HepG2 (cell line): ENCODE measurements around the gene LGR6. TPM values are rescaled to one million over a fixed set of nuclear protein-coding genes. Genes with fewer than 3 reads are reported as not detected.
A peak's percentile ranks its signal among the peaks of the same experiment; 100 is the strongest.

Experiments used
- ADNP ChIP-seq: sonication (generic); formaldehyde crosslinking; IDR thresholded peaks from 2 replicates; pipeline ENCODE4 v1.4.0; 2020; ENCODE audit warnings: missing genetic modification reagents
- GPN1 ChIP-seq: sonication (generic); formaldehyde crosslinking; IDR thresholded peaks from 2 replicates; pipeline ENCODE4 v1.5.1; 2020; ENCODE audit warnings: missing genetic modification reagents, borderline replicate concordance
- KLF6 ChIP-seq: IDR thresholded peaks from 2 replicates; pipeline ENCODE4 v1.8.0; 2016; ENCODE audit warnings: missing biosample characterization, missing genetic modification reagents
- POLR2A ChIP-seq, 2 experiments: IDR thresholded peaks; 2 replicates each; pipeline ENCODE4 v1.6.1; 2011; ENCODE audit warnings: low read depth in 2 of 2, low read length in 2 of 2, mild to moderate bottlenecking in 1 of 2, moderate library complexity in 1 of 2; ENCODE audit not compliant: insufficient read depth in 1 of 2
- PTBP1 ChIP-seq: fragments of 200-400 bp; formaldehyde crosslinking; IDR thresholded peaks from 2 replicates; pipeline ENCODE4 v1.6.1; 2018; ENCODE audit warnings: low read length, low read depth; ENCODE audit not compliant: poor library complexity, severe bottlenecking
- SNRNP70 ChIP-seq: fragments of 200-400 bp; formaldehyde crosslinking; IDR thresholded peaks from 2 replicates; pipeline ENCODE4 v1.6.1; 2017; ENCODE audit warnings: mild to moderate bottlenecking, low read depth, low read length, moderate library complexity
- SUZ12 ChIP-seq: fragments of 150-350 bp; IDR thresholded peaks from 2 replicates; pipeline ENCODE4 v1.6.1; 2014; ENCODE audit warnings: low read depth, low read length
- ZEB1 ChIP-seq: IDR thresholded peaks from 2 replicates; pipeline ENCODE4 v1.6.1; 2012; ENCODE audit warnings: mild to moderate bottlenecking, low read depth, inconsistent platforms; ENCODE audit not compliant: insufficient replicate concordance
- ZNF12 ChIP-seq: sonication (generic); formaldehyde crosslinking; IDR thresholded peaks from 2 replicates; pipeline ENCODE4 v1.5.0; 2020; ENCODE audit warnings: missing genetic modification reagents
- ZNF121 ChIP-seq: sonication (generic); formaldehyde crosslinking; IDR thresholded peaks from 2 replicates; pipeline ENCODE4 v1.5.0; 2020; ENCODE audit warnings: mild to moderate bottlenecking, missing genetic modification reagents
- ZNF251 ChIP-seq: sonication (generic); formaldehyde crosslinking; IDR thresholded peaks from 2 replicates; pipeline ENCODE4 v1.9.0; 2021; ENCODE audit warnings: mild to moderate bottlenecking, missing genetic modification reagents
- ZNF350 ChIP-seq: sonication (generic); formaldehyde crosslinking; IDR thresholded peaks from 2 replicates; pipeline ENCODE4 v1.4.0; 2020; ENCODE audit warnings: mild to moderate bottlenecking, low read depth, missing genetic modification reagents, borderline replicate concordance
- polyA plus RNA-seq, 8 experiments: library from polyadenylated mRNA; depleted of rRNA in 3 of 8; stranded (reverse) in 7 of 8; unstranded in 1 of 8; fragments of >200 nt; fragmentation: Illumina TruSeq in 4 of 8; extraction: Trizol in 4 of 8; gene quantifications; 2 replicates each; pipeline versions ENCODE4 v1.2.1 to v1.2.3, GENCODE V29; 2011 to 2016; ENCODE audit warnings: low read depth in 4 of 8, missing spikeins in 1 of 8, mixed read lengths in 1 of 8; ENCODE audit not compliant: insufficient read depth in 1 of 8
- total RNA-seq, 5 experiments: library from RNA; depleted of rRNA; stranded (reverse); fragments of >200 nt; fragmentation: Illumina TruSeq; extraction: Trizol; gene quantifications; 2 replicates each; pipeline ENCODE4 v1.2.3, GENCODE V29; 2016; ENCODE audit warnings: low read depth in 1 of 5
- TF ChIP-seq, protein P1 (sequence below): IDR thresholded peaks from 2 replicates; pipeline ENCODE4 v1.4.0; 2020; ENCODE audit warnings: mild to moderate bottlenecking, missing genetic modification reagents
- TF ChIP-seq, protein P2 (sequence below): sonication (generic); formaldehyde crosslinking; IDR thresholded peaks from 2 replicates; pipeline ENCODE4 v1.5.1; 2020; ENCODE audit warnings: mild to moderate bottlenecking, missing genetic modification reagents, borderline replicate concordance
- TF ChIP-seq, protein P3 (sequence below): sonication (generic); formaldehyde crosslinking; IDR thresholded peaks from 2 replicates; pipeline ENCODE4 v1.9.0; 2021; ENCODE audit warnings: missing genetic modification reagents, borderline replicate concordance
- TF ChIP-seq, protein P4 (sequence below): IDR thresholded peaks from 2 replicates; pipeline ENCODE4 v1.6.1; 2016; ENCODE audit warnings: missing compliant biosample characterization, missing genetic modification reagents, borderline replicate concordance

Gene LGR6
- total and polyA plus RNA-seq, 2 of the 13 experiments (the other 11 are each of a cell fraction or from before 2014, with no cell fraction given): 0.07 TPM; not detected in 1

DNA sequence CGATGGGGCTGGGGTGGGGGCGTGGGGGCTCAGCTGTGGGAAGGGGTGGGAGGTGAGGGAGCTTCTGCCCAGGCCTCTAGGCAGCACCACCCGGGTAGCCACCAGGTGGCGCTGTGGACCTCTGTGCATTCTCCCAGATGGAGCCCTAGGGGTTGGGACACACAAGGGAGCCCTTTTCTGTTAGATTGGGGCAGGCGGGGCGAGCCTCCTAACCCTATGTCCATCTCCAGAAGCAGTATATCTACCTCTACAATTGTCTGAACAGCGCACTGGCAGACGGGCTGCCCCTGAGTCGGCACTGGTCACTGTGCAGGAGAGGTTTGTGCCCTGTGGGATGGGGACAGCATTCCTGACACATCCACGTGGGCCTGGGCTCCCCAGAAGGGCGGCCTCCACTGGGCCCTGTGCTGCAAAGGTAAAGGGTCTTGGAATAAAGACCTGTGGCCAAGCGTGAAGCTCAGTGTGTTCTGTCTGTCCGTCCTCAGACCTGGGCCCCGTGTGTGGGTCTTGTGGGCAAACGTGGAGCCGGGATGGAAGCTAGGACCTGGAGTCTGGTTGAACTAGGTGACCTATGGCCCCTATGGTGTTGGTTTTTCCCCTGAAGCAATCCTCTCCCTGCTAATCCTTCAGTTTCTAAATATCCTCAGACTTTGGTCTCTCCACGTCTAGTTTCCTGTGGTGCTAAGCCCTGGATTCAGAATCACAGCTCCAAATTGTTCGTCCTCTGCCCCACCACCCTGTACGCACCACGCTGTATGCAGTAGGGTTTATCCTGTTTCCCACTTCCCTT, 4.4 kb upstream of the LGR6 start (continued):
- TF ChIP-seq, protein P1, sequence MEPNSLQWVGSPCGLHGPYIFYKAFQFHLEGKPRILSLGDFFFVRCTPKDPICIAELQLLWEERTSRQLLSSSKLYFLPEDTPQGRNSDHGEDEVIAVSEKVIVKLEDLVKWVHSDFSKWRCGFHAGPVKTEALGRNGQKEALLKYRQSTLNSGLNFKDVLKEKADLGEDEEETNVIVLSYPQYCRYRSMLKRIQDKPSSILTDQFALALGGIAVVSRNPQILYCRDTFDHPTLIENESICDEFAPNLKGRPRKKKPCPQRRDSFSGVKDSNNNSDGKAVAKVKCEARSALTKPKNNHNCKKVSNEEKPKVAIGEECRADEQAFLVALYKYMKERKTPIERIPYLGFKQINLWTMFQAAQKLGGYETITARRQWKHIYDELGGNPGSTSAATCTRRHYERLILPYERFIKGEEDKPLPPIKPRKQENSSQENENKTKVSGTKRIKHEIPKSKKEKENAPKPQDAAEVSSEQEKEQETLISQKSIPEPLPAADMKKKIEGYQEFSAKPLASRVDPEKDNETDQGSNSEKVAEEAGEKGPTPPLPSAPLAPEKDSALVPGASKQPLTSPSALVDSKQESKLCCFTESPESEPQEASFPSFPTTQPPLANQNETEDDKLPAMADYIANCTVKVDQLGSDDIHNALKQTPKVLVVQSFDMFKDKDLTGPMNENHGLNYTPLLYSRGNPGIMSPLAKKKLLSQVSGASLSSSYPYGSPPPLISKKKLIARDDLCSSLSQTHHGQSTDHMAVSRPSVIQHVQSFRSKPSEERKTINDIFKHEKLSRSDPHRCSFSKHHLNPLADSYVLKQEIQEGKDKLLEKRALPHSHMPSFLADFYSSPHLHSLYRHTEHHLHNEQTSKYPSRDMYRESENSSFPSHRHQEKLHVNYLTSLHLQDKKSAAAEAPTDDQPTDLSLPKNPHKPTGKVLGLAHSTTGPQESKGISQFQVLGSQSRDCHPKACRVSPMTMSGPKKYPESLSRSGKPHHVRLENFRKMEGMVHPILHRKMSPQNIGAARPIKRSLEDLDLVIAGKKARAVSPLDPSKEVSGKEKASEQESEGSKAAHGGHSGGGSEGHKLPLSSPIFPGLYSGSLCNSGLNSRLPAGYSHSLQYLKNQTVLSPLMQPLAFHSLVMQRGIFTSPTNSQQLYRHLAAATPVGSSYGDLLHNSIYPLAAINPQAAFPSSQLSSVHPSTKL (CRISPR knock-in tag): no peak
- TF ChIP-seq ADNP (CRISPR knock-in tag) (no peak), ZNF12 (no peak), ZEB1 (peak; percentile 24), GPN1 (no peak), PTBP1 (no peak), ZNF251 (no peak), SNRNP70 (no peak), ZNF121 (CRISPR knock-in tag) (no peak), ZNF350 (peak; percentile 28; the same call in 1 of the 2 replicates), KLF6 (CRISPR knock-in tag) (no peak), POLR2A (IDR thresholded peaks at IDR 0.05; ENCODE audit: insufficient read depth in 1 of 2, low read depth in 2 of 2, low read length in 2 of 2) (peak; percentile 53 to 64; a peak in 2 of 4 replicates), SUZ12 (no peak)
- TF ChIP-seq, protein P2, sequence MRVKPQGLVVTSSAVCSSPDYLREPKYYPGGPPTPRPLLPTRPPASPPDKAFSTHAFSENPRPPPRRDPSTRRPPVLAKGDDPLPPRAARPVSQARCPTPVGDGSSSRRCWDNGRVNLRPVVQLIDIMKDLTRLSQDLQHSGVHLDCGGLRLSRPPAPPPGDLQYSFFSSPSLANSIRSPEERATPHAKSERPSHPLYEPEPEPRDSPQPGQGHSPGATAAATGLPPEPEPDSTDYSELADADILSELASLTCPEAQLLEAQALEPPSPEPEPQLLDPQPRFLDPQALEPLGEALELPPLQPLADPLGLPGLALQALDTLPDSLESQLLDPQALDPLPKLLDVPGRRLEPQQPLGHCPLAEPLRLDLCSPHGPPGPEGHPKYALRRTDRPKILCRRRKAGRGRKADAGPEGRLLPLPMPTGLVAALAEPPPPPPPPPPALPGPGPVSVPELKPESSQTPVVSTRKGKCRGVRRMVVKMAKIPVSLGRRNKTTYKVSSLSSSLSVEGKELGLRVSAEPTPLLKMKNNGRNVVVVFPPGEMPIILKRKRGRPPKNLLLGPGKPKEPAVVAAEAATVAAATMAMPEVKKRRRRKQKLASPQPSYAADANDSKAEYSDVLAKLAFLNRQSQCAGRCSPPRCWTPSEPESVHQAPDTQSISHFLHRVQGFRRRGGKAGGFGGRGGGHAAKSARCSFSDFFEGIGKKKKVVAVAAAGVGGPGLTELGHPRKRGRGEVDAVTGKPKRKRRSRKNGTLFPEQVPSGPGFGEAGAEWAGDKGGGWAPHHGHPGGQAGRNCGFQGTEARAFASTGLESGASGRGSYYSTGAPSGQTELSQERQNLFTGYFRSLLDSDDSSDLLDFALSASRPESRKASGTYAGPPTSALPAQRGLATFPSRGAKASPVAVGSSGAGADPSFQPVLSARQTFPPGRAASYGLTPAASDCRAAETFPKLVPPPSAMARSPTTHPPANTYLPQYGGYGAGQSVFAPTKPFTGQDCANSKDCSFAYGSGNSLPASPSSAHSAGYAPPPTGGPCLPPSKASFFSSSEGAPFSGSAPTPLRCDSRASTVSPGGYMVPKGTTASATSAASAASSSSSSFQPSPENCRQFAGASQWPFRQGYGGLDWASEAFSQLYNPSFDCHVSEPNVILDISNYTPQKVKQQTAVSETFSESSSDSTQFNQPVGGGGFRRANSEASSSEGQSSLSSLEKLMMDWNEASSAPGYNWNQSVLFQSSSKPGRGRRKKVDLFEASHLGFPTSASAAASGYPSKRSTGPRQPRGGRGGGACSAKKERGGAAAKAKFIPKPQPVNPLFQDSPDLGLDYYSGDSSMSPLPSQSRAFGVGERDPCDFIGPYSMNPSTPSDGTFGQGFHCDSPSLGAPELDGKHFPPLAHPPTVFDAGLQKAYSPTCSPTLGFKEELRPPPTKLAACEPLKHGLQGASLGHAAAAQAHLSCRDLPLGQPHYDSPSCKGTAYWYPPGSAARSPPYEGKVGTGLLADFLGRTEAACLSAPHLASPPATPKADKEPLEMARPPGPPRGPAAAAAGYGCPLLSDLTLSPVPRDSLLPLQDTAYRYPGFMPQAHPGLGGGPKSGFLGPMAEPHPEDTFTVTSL: no peak
- TF ChIP-seq, protein P3, sequence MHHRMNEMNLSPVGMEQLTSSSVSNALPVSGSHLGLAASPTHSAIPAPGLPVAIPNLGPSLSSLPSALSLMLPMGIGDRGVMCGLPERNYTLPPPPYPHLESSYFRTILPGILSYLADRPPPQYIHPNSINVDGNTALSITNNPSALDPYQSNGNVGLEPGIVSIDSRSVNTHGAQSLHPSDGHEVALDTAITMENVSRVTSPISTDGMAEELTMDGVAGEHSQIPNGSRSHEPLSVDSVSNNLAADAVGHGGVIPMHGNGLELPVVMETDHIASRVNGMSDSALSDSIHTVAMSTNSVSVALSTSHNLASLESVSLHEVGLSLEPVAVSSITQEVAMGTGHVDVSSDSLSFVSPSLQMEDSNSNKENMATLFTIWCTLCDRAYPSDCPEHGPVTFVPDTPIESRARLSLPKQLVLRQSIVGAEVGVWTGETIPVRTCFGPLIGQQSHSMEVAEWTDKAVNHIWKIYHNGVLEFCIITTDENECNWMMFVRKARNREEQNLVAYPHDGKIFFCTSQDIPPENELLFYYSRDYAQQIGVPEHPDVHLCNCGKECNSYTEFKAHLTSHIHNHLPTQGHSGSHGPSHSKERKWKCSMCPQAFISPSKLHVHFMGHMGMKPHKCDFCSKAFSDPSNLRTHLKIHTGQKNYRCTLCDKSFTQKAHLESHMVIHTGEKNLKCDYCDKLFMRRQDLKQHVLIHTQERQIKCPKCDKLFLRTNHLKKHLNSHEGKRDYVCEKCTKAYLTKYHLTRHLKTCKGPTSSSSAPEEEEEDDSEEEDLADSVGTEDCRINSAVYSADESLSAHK (CRISPR knock-in tag): no peak
- TF ChIP-seq, protein P4, sequence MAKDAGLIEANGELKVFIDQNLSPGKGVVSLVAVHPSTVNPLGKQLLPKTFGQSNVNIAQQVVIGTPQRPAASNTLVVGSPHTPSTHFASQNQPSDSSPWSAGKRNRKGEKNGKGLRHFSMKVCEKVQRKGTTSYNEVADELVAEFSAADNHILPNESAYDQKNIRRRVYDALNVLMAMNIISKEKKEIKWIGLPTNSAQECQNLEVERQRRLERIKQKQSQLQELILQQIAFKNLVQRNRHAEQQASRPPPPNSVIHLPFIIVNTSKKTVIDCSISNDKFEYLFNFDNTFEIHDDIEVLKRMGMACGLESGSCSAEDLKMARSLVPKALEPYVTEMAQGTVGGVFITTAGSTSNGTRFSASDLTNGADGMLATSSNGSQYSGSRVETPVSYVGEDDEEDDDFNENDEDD (CRISPR knock-in tag): no peak
